ENCODE measurements around the gene IWS1.
"Not testable (repeated sequence)": the region's sequence is repeated elsewhere in the genome, so short reads cannot be mapped to it uniquely, and the experiment has no call there.

The IWS1 gene

DNA sequence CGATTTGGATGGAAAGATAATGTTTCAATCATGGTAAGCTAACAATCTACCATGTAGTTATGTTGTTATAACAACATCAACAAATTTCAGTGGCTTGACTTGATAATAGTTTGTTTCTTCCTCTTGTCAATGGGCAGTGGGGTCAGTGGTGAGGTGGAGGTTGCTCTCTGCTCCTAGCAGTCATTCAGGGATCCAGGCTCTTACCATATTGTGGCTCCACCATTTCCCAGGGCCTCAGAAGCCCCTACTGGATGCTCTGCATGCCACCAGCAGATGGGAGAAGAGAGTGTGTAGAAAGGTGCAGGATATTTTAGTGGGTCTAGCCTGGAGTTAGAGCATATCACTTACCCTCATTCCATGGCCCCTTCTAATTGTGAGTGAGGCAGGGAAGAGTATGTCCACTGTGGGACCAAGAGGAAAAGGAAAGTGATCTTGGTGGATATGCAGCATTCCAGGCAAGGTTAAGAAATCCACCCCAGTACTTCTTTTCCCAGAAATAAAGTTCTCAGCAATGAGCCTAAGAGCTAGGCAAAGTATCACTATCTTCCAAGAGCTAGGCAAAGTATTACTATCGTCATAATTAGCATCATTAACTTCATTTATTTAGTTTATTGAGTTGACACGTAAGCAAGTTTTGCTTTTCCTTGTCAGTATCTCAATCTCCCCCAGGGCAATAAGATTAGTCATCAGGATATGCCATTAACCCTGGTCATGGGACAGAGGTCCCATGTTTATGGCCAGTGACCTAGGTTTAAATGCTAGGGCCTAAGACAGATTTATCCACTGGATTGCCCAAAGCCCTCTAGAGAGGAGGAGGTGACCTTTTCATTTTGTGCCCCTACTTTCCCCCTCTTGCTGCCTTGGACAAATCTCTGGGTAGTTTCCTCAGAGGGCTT lies 4.2 kb upstream of the IWS1 start:
- no peak for DNase-seq (ENCODE audit: low read depth in 2 of 2)
- TF ChIP-seq, protein P1, sequence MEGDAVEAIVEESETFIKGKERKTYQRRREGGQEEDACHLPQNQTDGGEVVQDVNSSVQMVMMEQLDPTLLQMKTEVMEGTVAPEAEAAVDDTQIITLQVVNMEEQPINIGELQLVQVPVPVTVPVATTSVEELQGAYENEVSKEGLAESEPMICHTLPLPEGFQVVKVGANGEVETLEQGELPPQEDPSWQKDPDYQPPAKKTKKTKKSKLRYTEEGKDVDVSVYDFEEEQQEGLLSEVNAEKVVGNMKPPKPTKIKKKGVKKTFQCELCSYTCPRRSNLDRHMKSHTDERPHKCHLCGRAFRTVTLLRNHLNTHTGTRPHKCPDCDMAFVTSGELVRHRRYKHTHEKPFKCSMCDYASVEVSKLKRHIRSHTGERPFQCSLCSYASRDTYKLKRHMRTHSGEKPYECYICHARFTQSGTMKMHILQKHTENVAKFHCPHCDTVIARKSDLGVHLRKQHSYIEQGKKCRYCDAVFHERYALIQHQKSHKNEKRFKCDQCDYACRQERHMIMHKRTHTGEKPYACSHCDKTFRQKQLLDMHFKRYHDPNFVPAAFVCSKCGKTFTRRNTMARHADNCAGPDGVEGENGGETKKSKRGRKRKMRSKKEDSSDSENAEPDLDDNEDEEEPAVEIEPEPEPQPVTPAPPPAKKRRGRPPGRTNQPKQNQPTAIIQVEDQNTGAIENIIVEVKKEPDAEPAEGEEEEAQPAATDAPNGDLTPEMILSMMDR (IDR thresholded peaks at IDR 0.05; ENCODE audit: low read depth, low read length): no peak
- H3K4me3 ChIP-seq (replicated peaks in 1 of 2; ENCODE audit: low read depth in 2 of 2, low read length in 2 of 2): no peak overlapping the region

DNA sequence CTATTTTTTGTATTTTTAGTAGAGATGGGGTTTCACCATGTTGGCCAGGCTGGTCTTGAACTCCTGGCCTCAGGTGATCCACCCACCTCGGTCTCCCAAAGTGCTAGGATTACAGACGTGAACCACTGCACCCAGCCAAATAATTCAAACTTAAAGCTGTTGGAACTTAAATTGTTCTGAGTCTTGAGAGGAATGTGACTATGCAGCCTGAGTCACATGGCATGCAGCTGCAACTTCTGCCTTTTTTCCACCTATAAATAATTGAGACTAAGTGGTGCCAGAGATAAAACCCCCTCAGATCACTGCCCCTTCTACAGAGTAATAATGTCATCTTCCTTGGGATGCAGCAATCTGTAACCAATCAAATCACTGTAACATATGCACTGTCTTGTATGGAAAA lies 3.1 kb upstream of the IWS1 start:
- not testable (repeated sequence) for H3K4me3 ChIP-seq (replicated peaks in 1 of 2; ENCODE audit: low read depth in 2 of 2, low read length in 2 of 2); DNase-seq (ENCODE audit: low read depth in 2 of 2)

DNA sequence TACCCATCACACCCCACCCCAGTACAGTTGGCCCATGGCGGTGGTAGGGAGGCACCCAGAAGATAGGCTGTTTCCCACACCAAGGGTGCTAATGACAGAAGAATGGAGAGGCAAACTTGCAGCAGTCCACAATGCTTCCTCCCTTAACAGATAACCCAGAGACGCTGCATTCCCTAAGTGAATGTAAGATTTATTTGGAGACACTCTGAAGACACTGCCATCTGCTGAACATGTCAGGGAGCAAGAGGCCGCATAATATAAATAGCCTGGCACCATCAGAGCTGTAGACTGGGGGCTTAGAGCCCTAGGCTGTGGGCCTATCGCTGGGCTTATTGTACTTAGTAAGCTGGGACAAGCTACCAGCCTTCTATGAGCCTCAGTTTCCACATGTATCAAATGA lies 2.2 kb upstream of the IWS1 start:
- H3K4me3 ChIP-seq (replicated peaks in 1 of 2; ENCODE audit: low read depth in 2 of 2, low read length in 2 of 2): no peak overlapping the region
- DNase-seq (ENCODE audit: low read depth in 2 of 2): no peak
- TF ChIP-seq, protein P1 (IDR thresholded peaks at IDR 0.05; ENCODE audit: low read depth, low read length): no peak

DNA sequence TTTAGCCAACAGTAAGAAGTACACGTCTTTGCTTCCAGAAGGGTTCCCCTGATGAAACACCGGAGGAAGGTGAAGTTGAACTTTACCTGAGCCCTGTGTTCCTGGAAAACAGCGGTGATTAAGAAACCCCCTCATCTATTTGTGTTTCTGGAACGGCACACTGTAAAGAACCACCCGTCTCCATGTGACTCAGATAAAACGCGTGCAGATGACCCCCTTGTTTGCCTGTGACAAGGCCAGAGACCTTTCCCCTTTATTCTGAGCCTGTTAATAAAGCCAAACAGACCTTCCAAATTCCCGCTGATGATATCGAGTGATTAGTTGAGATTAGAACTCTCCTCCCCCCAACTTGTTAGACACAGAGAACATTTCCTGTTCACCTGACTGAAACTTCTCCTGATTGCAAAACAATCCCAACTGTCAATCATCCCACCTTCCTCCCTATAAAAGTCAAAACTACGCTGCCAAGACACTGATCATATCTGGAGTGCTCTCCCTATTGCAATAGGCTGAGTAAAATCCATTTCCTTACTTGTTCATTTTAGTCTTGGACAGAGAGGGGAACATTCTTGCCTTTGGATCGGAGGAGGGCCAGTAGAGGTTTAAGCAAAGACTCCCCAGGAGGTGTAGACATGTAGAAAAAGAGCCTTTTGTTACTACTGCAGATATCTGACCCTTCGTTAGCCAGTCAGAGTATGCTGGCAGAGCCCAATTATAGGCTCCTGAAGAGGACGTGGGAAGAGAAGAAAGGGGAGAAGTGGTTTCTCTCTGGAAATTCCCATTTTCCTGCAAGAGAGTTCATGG lies 914 bp upstream of the IWS1 start:
- TF ChIP-seq, protein P1 (IDR thresholded peaks at IDR 0.05; ENCODE audit: low read depth, low read length): no peak
- DNase-seq (ENCODE audit: low read depth in 2 of 2): no peak
- peak overlapping the region; percentile 86 to 93 for H3K4me3 ChIP-seq (replicated peaks in 1 of 2; ENCODE audit: low read depth in 2 of 2, low read length in 2 of 2)

DNA sequence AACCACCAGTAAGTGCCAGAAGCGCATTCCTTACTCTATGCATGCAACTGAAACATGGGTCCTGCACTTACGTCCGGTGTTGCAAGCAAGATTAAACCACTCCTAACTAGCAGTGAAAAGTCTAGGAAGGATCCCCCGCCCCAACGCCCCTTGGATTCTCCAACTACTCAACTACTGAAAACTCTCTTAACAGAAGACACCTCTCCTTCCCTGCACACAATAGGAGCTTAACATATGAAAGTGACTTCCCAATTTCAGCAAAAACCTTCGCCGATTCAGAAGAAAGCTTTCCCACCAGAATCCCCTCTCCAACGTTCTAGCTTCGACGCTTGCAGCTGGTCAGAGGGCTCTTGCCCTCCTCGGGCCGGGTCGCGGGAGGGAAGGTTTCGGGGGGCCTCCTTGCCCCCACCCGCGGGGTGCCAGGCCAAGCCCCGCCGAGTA lies 578 bp downstream of the IWS1 start:
- peak; percentile 57 to 62 for DNase-seq (ENCODE audit: low read depth in 2 of 2)
- TF ChIP-seq, protein P1 (IDR thresholded peaks at IDR 0.05; ENCODE audit: low read depth, low read length): no peak
- H3K4me3 ChIP-seq (replicated peaks in 1 of 2; ENCODE audit: low read depth in 2 of 2, low read length in 2 of 2): peak overlapping the region; percentile 86 to 93

DNA sequence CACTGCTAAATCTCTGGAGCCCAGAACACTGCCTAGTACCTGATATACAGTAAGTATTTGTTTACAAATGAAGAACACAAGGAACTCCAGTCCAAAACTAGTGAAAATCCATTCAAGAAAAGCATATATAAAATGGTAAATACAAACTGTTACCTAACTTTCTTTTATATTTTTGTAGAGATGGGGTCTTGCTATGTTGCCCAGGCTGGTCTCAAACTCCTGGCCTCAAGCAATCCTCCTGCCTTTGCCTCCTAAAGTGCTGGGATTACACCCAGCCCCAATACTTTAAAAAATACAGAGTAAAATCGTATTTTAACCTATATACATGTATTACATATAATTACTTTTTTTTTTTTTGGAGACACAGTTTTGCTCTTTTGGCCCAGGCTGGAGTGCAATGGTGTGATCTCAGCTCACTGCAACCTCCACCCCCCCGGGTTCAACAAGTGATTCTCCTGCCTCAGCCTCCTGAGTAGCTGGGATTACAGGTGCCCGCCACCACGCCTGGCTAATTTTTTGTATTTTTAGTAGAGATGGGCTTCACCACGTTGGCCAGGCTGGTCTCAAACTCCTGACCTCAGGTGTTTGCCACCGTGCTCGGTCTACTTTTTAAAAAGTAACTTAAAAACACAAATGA lies 2.0 kb downstream of the IWS1 start:
- not testable (repeated sequence) for H3K4me3 ChIP-seq (replicated peaks in 1 of 2; ENCODE audit: low read depth in 2 of 2, low read length in 2 of 2); DNase-seq (ENCODE audit: low read depth in 2 of 2)

DNA sequence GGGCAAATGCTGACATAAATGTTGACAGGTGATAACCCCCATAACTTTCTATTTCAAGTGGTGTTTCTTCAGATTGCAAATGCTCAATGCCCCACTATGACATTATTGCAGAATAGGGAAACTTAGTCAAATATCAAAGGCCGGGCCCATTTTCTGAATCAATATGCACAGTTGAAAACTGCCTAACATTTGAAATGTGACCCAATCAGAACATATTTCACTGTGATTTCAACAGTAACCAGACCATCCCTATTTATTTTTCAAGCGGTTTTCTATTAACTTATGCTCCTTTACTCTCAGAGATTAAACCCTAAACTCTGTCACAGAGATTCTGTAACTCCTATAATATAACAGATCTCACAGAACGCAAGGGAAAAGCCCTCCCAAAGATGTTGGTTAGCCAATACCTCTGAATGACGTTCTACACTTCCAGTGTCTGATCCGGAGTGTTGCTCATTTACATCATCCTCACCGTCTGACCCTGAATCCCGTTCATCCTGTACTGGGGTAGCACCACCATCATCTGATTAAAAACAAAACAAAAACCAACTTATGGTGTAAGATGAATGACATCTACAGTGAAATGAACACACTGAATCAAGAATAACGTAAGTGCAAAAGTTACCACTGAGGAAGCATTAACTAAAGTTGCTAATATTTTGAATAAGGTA lies 2.9 kb downstream of the IWS1 start:
- DNase-seq (ENCODE audit: low read depth in 2 of 2): no peak
- TF ChIP-seq, protein P1 (IDR thresholded peaks at IDR 0.05; ENCODE audit: low read depth, low read length): no peak
- H3K4me3 ChIP-seq (replicated peaks in 1 of 2; ENCODE audit: low read depth in 2 of 2, low read length in 2 of 2): no peak overlapping the region
